HuH-7.5 (cell line): ENCODE results near the gene RPIA.
"Not testable (repeated sequence)": the region's sequence is repeated elsewhere in the genome, so short reads cannot be mapped to it uniquely, and the experiment has no call there.

Experiments
- DNase-seq: peaks from one replicate; pipeline ENCODE4 v3.0.0; 2011; ENCODE audit warnings: low spot score

The RPIA gene

DNA sequence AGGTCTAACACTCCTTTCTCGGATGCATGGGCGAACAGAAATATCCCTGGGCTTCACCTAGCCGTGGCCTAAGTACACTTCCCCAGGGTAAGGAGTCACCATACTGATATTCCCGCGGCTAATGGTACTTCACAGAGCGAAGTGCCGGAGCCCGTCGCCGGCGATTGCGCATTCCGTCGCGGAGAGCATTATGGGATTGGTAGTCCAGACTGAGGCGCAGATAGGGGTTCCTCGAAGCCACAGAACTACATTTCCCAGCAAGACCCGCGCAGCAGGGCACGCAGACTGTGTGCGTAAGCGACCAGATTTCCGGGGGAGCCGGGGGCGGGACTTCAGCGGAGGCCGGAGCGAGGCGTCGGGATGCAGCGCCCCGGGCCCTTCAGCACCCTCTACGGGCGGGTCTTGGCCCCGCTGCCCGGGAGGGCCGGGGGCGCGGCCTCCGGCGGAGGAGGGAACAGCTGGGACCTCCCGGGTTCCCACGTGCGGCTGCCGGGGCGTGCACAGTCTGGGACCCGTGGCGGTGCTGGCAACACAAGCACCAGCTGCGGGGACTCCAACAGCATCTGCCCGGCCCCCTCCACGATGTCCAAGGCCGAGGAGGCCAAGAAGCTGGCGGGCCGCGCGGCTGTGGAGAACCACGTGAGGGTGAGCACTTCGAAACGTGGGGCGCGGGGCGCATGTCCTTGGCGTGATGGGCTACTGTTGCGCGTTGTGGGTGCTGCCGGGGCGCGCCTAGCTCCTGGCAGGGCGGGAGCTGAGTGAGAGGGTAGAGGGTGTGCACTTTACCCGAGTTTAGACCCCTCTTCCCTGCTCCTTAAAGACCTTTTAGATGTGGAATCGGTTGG lies at the start of gene RPIA:
Gene RPIA (plus strand): TSS at position 335 of the 845 bp plus-strand sequence. CDS start 26 bp downstream, at position 361.
- peak; percentile 84 for DNase-seq

DNA sequence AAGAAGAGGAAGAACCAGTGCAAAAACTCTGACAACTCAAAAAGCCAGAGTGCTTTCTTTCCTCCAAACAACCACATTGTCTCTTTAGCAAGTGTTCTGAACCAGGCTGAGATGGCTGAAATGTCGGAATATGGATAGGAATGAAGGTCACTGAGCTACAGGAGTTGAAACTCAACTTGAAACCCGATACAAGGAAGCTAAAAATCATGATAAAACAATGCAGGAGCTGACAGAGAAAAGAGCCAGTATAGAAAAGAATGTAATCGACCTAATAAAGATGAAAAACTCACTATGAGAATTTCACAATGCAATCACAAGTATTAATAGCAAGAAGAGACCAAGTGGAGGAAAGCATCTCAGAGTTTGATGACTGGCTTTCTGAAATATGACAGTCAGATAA lies 49.2 kb upstream of the RPIA start:
- DNase-seq = no peak

DNA sequence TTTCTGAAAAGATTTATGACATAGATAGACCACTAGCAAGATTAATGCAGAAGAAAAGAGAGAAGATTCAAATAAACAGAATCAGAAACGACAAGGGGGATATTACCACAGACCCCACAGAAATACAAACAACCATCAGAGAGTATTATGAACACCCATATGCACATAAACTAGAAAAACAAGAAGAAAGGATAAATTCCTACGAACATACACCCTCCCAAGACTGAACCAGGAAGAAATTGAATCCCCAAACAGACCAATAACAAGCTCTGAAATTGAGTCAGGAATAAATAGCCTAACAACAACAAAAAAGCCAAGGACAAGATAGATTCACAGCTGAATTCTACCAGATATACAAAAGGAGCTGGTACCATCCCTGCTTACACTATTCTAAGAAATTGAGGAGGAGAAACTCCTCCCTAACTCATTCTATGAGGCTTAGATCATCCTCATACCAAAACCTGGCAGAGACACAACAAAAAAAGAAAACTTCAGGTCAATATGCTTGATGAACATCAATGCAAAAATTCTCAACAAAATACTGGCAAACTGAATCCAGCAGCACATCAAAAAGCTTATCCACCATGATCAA lies 46.1 kb upstream of the RPIA start:
- DNase-seq = not testable (repeated sequence)

DNA sequence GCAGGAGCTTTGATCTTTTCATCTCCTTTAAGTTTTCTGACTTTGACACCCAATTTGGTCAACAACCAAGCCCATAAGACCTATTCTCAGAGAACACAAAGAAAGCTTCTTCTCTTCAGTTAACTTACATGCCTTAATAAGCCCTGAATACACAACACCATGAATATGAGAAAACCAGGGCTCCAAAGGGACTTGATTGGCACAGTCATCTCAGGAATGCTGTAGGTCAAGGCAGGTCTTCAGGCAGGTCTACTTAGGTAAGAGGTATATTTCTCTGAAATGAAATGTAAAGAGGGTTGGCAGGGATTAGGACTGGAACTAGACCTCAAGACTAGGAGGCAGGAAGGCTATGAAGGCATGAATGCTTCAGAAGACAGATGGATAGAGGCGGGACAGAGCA lies 39.8 kb upstream of the RPIA start:
- no peak for DNase-seq

DNA sequence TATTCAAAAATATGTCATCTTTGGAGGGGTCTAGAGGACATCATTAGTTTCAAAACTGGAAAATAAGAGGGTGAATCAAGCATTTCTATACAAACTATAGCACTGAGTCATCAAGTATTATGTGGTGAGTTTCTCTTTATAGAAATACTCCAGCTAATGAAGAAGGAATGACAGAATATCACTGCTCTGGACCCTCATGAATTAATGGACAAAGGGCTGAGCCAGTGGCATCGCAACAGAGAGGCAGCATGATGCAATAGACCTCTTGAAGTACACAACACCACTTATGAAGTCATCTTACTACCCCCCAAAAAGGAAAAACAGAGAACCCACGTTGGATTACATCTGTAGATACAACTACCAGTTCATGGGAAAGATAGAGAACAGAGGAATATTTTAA lies 36.8 kb upstream of the RPIA start:
- no peak for DNase-seq

DNA sequence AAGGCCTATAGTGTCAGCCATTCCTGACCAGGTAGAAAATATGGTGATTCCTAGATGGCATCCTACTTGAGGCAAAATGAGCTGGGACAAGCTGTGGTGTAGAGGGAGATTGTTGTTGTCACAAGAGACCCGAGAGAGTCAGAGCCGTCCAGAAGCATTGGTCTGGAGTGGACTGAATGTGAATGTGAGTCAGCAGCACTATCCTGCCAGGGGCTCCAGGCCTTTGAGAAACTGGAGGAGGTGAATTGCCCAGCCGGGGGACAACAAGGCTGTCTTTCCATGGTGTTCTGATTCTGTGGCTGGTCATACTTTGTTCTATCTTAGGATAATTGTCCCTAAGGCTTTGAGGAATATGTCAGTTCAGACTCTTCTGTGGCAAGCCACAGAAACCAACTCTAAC lies 34.8 kb upstream of the RPIA start:
- no peak for DNase-seq

DNA sequence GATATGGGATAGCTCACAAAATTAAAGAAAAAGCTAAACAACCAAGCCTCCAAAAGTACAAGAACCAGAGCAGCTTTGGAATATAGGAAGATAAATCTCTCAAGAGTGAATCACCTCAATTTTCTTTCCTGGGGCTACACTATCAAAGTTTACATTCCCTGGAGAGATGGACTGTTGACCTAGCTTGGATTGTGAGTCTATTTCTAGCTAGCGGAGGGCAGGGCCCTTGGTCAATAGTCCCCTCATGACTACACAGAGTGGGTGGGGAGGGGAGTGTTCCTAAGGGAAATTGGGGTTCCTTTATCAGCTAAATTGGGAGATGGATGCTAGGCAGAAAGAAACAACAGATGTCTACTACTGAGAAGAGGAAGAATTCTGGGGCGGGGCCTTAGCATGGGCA lies 34.3 kb upstream of the RPIA start:
- no peak for DNase-seq

DNA sequence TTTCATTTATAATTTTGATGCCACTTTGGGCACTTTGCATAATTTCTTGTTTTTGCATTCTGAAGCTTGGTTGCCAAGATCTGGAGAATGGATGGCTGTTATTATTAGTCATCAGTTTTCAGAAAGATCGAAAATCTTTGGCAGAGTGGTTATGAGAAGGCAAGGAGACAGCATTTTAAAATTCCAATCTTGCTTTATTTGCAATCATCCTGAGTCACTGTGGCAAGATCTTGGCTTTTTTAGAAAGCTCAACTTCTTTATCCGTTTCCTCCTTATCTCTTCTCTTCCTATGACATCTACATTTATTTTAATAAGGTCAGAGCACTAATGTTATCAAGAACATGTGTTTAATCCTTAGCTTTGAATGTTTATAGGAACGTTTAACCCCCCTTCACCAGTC lies 33.1 kb upstream of the RPIA start:
- no peak for DNase-seq

DNA sequence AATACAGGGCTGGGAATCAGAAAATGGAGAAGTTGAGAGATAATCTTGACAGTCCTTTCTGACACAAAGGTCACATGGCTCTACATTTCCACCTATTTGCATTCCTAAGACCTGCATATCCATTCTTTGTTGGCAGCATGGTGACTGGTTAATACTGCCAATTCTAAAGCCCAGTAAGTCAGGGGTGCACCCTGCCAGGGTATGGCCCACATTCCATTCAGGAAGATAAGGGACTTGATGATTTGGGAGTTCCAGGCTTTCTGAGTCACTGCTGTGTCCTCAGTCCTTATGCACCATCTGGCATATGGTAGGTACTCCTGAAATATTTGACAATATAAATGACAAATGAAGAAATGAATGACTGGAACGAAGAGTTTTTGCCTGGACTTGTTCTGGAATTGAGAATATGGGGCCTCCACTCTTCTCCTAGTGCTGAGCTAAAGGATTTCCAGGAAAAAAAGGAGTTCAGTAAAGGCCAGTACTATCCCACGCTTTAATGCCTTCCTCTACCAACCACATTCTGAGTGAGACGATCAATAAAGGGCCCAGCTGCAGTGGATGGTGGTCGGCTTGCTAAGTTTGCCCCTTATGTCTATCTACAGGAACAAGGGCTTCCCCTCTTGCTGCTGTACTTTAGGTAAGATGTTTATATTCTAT lies 32.5 kb upstream of the RPIA start:
- no peak for DNase-seq

DNA sequence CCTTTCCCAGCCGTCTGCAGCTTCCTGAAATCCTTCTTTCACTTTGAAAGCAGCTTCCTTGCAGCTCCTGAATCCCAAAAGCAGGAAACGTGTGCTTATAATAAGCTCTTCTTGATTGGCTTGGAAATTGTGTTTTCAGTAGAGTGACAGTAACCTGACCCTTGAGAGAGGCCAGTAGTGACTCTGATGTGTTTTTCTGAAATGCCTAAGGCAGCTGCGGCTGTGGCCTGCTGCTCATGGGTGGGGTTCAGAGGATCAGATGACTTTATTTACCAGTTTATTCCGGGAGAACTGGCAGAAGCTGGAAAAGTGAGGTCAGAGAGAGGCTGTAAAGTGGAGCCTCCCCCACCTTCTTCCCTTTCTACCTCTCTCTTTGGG lies 31.9 kb upstream of the RPIA start:
- peak; percentile 7 for DNase-seq

DNA sequence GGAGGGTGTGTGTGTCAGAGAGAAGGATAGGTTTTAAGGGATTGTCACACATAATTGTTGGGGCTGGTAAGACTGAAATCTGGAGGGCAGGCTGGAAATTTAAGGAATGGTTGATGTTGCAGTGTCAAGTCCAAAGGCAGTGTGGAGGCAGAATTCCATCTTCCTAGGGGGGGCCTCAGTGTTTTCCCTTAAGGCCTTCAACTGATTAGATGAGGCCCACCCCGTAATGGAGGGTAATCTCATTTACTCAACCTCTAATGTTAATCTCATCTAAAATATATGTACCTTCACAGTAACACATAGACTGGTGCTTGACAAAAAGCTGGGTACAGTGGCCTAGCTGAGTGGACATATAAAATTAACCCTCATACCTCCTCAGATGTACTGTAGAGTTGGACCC lies 30.9 kb upstream of the RPIA start:
- DNase-seq = no peak

DNA sequence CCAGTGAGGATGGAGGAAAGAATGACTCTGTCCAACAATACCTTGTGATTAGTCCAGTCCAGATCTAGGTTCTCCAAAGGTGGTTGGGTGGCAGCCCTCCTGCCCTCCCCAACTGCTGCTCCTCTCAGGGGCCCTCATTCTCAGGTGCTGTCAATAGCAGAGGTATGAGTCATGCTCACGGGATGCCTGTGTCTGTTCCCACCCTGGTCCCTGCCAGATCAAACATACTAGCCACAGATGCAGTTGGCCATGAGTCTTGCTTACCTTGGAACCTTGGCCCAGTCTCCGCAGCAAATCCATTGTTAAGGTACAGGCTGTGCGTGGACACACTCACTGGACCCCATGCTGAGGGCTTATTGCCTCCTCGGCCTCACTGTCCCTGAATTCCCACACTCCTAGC lies 24.9 kb upstream of the RPIA start:
- no peak for DNase-seq

DNA sequence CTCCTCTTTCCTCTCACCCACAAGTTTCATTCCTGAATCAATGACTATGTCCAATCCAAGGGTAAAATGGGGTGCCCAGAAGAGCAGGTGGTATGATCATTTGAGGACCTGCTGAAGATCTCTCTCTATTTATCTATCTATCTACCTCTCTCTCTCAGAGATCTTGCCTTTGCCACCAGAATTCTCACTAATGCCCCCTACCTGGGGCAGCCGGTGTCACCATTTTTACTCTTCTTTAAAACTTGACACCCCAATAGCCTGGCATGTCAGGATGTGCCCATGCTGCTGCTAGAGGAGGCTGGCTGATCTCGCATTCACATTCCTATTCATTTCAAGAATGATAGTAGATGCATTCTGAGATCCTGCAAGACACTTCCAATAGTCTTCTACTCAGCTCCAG lies 24.3 kb upstream of the RPIA start:
- no peak for DNase-seq

DNA sequence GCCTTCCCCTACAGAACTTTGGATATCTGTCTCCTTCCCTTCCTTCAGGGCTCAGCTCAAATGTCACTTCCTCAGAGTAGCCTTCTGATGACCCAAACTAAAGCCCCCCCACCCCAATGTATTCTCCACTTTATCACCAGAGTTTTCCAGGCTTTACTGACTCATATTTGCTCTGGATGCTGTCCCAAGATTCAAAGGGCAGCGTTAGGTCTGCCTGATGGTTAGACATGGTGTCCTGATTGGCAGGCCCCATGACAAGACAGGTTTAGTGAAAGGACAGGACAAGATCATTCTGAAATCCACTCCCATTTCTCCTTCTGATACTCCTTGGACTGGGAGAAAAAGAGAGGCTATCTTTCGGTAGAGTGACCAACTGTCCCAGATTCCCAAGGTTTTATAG lies 22.6 kb upstream of the RPIA start:
- DNase-seq = no peak

DNA sequence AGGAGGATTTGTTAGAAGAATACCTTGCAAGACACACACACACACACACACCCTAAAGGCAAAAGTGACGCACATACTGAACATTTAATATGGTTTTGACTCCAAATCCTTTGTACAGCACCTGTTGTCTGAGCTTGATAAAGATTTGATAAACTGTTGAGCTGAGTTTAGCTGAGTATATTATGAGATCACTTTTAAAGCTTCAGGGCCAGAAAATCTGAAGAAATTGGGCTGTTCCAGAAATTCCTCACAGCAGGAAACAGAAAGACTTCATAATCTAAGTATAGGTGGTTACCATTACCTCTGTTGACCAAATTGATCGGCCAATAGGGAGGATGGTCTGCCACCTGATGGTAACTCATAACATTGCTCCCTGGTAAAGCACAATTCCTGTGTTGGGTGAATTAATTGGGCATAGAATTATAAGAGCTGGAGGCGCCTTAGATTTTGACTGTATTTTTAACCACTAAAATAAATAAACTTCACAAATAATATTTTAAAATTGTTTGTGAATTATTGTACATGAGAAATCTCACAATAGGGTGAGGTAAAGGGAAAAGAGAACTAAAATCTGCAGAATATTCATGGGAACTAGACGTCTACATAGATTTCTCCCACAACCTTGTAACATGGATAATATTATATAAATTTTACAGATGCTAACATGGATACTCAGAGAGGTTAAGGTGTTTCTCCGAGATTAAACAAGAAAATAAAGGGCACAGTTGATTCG lies 21.8 kb upstream of the RPIA start:
- no peak for DNase-seq

DNA sequence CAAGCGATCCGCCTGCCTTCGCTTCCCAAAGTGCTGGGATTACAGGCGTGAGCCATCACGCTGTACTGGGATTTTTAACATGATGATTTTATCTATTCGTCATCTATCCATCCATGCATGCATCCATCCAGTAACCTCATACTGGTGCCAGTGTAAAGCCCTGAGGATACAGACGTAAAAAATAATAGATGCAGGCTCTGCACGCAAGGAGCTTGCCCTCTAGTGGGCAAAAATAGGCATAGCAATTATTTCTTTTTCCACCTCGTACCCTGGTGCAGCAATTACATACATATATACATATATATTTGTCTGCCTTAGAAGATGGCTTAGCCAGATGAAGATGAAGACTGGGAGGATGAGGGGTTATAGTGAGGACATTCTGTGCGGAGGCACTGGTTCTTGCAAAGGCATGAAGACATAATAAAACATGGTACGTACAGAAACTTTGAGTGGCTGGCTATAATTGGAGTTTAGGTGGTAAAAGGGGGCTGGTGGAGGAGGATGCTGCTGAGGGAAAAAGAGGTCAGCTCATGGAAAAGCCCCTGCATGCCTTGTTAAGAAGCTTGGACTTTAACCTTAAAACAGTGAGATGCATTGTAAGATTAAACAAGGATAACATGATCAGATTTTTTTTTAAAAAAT lies 19.6 kb upstream of the RPIA start:
- DNase-seq = peak; percentile 13

DNA sequence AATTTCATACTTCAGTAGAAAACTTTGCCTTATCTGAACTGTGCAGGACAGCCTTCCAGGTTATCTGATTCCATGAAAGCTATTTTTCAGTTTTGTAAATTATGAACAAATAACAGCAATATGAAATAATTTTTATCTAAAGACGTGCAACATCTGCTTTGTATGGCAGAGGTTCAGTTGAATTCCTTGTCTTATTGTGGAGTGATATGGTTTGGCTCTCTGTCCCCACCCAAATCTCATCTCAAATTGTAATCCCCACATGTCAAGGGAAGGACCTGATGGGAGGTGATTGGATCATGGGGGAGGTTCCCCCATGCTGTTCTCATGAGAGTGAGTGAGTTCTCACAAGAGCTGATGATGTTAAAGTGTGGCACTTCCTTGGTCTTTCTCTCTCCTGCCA lies 18.1 kb upstream of the RPIA start:
- DNase-seq = no peak

DNA sequence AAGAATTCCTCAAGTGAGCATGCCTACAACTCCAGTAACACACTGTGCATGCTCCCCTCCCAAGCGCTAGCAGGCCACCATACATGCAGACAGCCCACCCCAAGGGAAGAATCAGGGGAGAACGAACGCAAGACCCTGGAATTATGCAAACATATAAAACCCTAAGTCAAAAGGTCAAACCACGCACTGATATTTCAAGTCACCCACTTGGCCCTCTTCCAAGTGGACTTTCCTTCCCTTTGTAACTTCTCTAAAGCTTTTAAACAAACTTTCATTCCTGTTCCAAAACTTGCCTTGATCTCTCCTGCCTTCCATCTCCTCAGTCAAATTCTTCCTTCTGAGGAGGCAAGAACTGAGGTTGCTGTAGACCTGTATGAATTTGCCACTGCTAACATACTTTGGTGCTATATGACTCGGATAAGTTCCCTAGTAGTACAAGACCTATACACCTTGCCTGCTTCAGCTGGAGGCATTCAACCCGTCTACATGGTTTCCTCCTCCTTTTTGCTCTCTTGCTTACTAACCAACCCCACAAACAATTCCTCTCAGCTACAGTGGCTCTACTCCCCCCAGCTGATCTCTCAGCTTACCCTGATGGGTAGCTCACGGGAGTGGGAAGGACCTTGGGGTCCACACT lies 11.1 kb upstream of the RPIA start:
- no peak for DNase-seq

DNA sequence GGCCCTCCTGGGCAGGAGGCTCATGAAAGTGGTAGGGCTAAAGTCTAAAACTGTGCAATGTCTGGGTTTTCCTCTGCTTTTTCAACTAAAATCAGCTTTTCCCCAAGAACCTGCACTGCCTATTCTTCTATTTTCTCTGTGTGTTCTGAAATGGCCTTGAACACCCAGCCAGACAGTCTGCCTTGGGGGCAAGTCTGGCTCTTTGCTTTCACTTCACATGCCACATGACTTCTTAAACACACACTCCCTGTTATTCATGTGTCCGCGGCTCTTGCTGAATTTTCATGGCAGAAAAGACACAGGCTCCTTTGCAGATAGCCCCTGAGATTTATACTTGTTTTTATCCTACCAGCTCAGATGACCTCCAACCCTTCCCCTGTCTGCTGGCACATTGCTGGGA lies 10.6 kb upstream of the RPIA start:
- DNase-seq = no peak

DNA sequence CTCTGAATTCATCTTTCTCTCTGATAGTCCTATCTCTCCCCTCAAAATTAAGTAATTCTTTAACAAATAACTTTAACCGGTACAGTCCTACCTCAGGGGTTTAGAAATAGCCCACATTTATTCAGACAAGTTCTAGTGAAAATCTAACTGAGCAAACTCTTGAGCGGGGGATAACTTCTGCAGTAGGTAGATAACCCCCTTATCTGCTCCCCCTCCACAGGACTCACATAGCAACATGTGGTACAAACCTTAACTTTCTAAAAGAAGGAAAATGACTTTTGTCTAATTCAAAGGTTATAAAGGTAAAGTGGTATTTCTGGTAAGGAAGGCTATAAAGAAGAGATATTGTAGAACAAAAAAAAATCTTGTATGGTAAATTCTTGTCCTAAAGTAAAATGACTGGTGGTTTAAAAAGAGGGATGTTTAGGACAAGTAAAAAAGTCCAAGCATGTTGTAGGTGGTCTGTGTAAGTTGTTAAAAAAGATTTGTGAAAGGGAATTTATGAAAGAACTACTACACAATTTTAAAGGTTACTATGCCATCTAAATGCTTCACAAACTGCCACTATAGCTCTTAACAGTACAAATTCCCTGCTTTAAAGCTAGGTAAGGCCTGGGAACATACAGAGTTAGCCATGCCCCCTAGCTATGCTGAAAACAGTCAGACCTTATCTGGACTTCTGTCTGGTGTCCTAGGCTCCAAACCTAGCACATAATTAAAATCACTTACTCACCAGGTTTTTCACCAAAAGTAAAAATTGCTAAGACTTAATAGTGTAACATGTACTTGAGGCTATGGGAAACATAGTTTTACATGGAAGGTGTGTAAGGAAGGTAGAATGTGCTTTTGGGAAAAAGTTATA lies 8.1 kb upstream of the RPIA start:
- no peak for DNase-seq

DNA sequence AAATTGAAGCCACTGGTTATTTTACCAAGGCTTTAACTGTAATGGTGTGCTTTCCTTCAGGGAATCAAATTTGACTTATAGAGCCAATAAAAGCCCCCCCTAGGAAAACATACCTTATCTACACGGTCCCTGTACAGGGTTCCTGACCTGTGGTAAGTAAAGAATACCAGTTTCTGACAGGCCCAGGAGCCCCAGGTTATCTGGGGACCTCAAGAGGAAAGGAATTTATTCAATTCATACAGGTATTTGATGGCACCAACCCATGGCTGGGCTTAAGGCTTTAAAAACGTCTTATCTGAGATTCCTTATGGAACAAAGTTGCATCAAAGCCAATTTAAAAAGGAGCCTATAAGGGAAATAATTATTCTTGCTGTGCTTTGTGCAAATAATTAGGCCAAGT lies 7.0 kb upstream of the RPIA start:
- DNase-seq = no peak
